ENCODE results near the gene TRHDE. TPM values are rescaled to one million over a fixed set of nuclear protein-coding genes. Genes with fewer than 3 reads are reported as not detected.

The TRHDE gene
- polyA plus RNA-seq, 1 donor from 2014 or later, result 20.6 TPM

DNA sequence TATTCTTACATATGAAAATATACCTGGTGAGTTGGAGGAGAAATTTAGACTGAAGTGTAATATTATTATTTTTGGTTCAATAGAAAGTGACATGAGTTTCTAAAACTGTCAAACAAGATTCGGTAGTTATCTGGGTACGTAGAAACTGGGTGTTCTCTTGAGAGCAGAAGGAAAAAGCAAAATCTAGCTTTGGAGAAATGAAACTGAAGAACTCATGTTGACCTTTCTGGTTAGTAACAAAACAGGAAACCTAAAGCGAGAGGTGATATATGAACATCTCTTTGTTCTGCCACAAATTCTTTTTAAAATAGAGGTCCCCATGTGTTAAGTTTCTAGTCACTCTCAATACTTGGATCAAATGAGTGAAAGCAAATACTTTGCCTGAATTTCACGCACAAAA is 401.7 kb downstream of the TRHDE start:
- no peak overlapping the region for H3K9ac ChIP-seq (ENCODE audit: low read length)
- no peak overlapping the region for H3K4me2 ChIP-seq (ENCODE audit: low read length)
- no peaks in the 10 kb centered on the region for H3K9me3 ChIP-seq (ENCODE audit: low read length)
- TF ChIP-seq EZH2 (IDR thresholded peaks at IDR 0.05; ENCODE audit: borderline replicate concordance, insufficient read depth, low read length, poor library complexity, severe bottlenecking), result no peak
- TF ChIP-seq EP300 (conservative IDR thresholded peaks at IDR 0.05; ENCODE audit: poor library complexity, severe bottlenecking), result no peak
- TF ChIP-seq MXI1 (conservative IDR thresholded peaks at IDR 0.05; ENCODE audit: poor library complexity, severe bottlenecking), result no peak
- no peak for TF ChIP-seq TAF1 (IDR thresholded peaks at IDR 0.05; ENCODE audit: low read depth)
- TF ChIP-seq RAD21 (conservative IDR thresholded peaks at IDR 0.05), result no peak
- TF ChIP-seq, protein P1, sequence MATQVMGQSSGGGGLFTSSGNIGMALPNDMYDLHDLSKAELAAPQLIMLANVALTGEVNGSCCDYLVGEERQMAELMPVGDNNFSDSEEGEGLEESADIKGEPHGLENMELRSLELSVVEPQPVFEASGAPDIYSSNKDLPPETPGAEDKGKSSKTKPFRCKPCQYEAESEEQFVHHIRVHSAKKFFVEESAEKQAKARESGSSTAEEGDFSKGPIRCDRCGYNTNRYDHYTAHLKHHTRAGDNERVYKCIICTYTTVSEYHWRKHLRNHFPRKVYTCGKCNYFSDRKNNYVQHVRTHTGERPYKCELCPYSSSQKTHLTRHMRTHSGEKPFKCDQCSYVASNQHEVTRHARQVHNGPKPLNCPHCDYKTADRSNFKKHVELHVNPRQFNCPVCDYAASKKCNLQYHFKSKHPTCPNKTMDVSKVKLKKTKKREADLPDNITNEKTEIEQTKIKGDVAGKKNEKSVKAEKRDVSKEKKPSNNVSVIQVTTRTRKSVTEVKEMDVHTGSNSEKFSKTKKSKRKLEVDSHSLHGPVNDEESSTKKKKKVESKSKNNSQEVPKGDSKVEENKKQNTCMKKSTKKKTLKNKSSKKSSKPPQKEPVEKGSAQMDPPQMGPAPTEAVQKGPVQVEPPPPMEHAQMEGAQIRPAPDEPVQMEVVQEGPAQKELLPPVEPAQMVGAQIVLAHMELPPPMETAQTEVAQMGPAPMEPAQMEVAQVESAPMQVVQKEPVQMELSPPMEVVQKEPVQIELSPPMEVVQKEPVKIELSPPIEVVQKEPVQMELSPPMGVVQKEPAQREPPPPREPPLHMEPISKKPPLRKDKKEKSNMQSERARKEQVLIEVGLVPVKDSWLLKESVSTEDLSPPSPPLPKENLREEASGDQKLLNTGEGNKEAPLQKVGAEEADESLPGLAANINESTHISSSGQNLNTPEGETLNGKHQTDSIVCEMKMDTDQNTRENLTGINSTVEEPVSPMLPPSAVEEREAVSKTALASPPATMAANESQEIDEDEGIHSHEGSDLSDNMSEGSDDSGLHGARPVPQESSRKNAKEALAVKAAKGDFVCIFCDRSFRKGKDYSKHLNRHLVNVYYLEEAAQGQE (IDR thresholded peaks at IDR 0.05; ENCODE audit: borderline replicate concordance), result no peak
- no peak for TF ChIP-seq CTCF (IDR thresholded peaks at IDR 0.05; ENCODE audit: poor library complexity, severe bottlenecking)
- TF ChIP-seq SMC3 (conservative IDR thresholded peaks at IDR 0.05; ENCODE audit: poor library complexity), result no peak
- no peak for TF ChIP-seq POLR2AphosphoS5 (IDR thresholded peaks at IDR 0.05)
- H3K27me3 ChIP-seq (ENCODE audit: insufficient read depth, low read depth, low read length), result no peaks in the 10 kb centered on the region
- no peaks in the 10 kb centered on the region for H3K36me3 ChIP-seq (ENCODE audit: insufficient read depth, low read length)
- no peak overlapping the region for H3K4me3 ChIP-seq (ENCODE audit: low read length)
- no peaks in the 10 kb centered on the region for H4K20me1 ChIP-seq (ENCODE audit: insufficient read depth)
- H3K79me2 ChIP-seq (replicated peaks; ENCODE audit: insufficient read depth, low read length), result no peaks in the 10 kb centered on the region
- H3K9me2 ChIP-seq (ENCODE audit: insufficient read depth, low read length), result no peaks in the 10 kb centered on the region
- no peak overlapping the region for H2AFZ ChIP-seq (ENCODE audit: low read depth, low read length)
- H3K27ac ChIP-seq (ENCODE audit: low read length), result no peak overlapping the region
- H3F3A ChIP-seq (ENCODE audit: insufficient read depth, low read length, poor library complexity, severe bottlenecking), result no peaks in the 10 kb centered on the region

DNA sequence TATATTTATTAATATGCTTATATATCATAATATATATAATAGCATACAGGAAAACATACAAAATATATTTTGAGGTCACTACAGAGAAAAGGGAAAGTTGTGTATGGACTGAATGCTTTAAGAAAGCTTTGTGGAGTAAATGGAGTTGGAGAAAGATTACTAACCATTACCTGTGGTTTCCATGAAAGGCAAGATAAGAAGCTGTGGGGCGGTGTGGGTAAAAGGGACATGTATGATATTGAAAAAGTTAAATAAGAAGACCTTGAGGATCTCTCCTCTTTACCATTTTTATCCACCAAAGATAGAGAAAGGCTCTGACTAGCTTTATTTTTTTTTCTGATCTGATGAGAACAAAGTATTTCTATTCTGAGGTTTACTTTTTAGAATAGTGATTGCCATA is 404.4 kb downstream of the TRHDE start:
- H2AFZ ChIP-seq (ENCODE audit: low read depth, low read length), result no peak overlapping the region
- H3K9ac ChIP-seq (ENCODE audit: low read length), result no peak overlapping the region
- no peaks in the 10 kb centered on the region for H4K20me1 ChIP-seq (ENCODE audit: insufficient read depth)
- H3K4me2 ChIP-seq (ENCODE audit: low read length), result no peak overlapping the region
- H3F3A ChIP-seq (ENCODE audit: insufficient read depth, low read length, poor library complexity, severe bottlenecking), result no peaks in the 10 kb centered on the region
- TF ChIP-seq SMC3 (conservative IDR thresholded peaks at IDR 0.05; ENCODE audit: poor library complexity) (no peak), MXI1 (conservative IDR thresholded peaks at IDR 0.05; ENCODE audit: poor library complexity, severe bottlenecking) (no peak), CTCF (IDR thresholded peaks at IDR 0.05; ENCODE audit: poor library complexity, severe bottlenecking) (no peak), TAF1 (IDR thresholded peaks at IDR 0.05; ENCODE audit: low read depth) (no peak), RAD21 (conservative IDR thresholded peaks at IDR 0.05) (no peak), POLR2AphosphoS5 (IDR thresholded peaks at IDR 0.05) (no peak), EP300 (conservative IDR thresholded peaks at IDR 0.05; ENCODE audit: poor library complexity, severe bottlenecking) (no peak), EZH2 (IDR thresholded peaks at IDR 0.05; ENCODE audit: borderline replicate concordance, insufficient read depth, low read length, poor library complexity, severe bottlenecking) (no peak)
- TF ChIP-seq, protein P1 (IDR thresholded peaks at IDR 0.05; ENCODE audit: borderline replicate concordance), result no peak
- no peaks in the 10 kb centered on the region for H3K9me2 ChIP-seq (ENCODE audit: insufficient read depth, low read length)
- no peaks in the 10 kb centered on the region for H3K9me3 ChIP-seq (ENCODE audit: low read length)
- H3K27me3 ChIP-seq (ENCODE audit: insufficient read depth, low read depth, low read length), result no peaks in the 10 kb centered on the region
- H3K36me3 ChIP-seq (ENCODE audit: insufficient read depth, low read length), result no peaks in the 10 kb centered on the region
- H3K4me3 ChIP-seq (ENCODE audit: low read length), result no peak overlapping the region
- no peak overlapping the region for H3K27ac ChIP-seq (ENCODE audit: low read length)
- H3K79me2 ChIP-seq (replicated peaks; ENCODE audit: insufficient read depth, low read length), result no peaks in the 10 kb centered on the region
